RWPE2 (cell line): ENCODE data around the gene WFDC1.

Experiments used
- ATAC-seq: fragments of 200-7000 bp; cut with Tn5 transposase; 3 replicates; pipeline ENCODE4 v1.9.1; 2021; ENCODE audit warnings: low read depth
- DNase-seq: peaks from one replicate; pipeline ENCODE4 v3.0.0-alpha.2; 2020; ENCODE audit warnings: low spot score
- H3K27ac ChIP-seq: fragments of 450-650 bp; 2 replicates; pipeline ENCODE4 v1.5.1; 2017; ENCODE audit warnings: mild to moderate bottlenecking; ENCODE audit not compliant: poor library complexity, severe bottlenecking
- H3K27me3 ChIP-seq: fragments of 250-450 bp; sonication (Bioruptor Pico); 2 replicates; pipeline ENCODE4 v1.5.1; 2021; ENCODE audit warnings: mild to moderate bottlenecking, moderate library complexity; ENCODE audit not compliant: insufficient read depth, poor library complexity, severe bottlenecking
- H3K36me3 ChIP-seq: fragments of 250-450 bp; sonication (Bioruptor Pico); 2 replicates; pipeline ENCODE4 v1.5.1; 2020; ENCODE audit warnings: low read depth, mild to moderate bottlenecking, moderate library complexity
- H3K4me1 ChIP-seq: fragments of 250-450 bp; sonication (Bioruptor Pico); 2 replicates; pipeline ENCODE4 v1.5.1; 2021; ENCODE audit warnings: mild to moderate bottlenecking, moderate library complexity; ENCODE audit not compliant: insufficient read depth, poor library complexity, severe bottlenecking
- H3K4me3 ChIP-seq: fragments of 250-450 bp; sonication (Bioruptor Pico); 2 replicates; pipeline ENCODE4 v1.5.1; 2021; ENCODE audit warnings: mild to moderate bottlenecking, moderate library complexity; ENCODE audit not compliant: severe bottlenecking
- H3K9me3 ChIP-seq: fragments of 250-450 bp; sonication (Bioruptor Pico); 2 replicates; pipeline ENCODE4 v1.5.1; 2021; ENCODE audit warnings: mild to moderate bottlenecking, moderate library complexity; ENCODE audit not compliant: severe bottlenecking
- CTCF ChIP-seq: fragments of 450-650 bp; IDR thresholded peaks from one replicate; pipeline ENCODE4 v1.5.1; 2017; ENCODE audit warnings: mild to moderate bottlenecking, moderate library complexity; ENCODE audit not compliant: poor library complexity, severe bottlenecking

WFDC1 gene

GRCh38 chr16:84347161-84347560 is 52.5 kb downstream of the WFDC1 start:
- no peaks in the 10 kb centered on the region for H3K9me3 ChIP-seq
- H3K36me3 ChIP-seq, result no peaks in the 10 kb centered on the region
- ATAC-seq (no peak), DNase-seq (no peak)
- no peak for TF ChIP-seq CTCF
- no peaks in the 10 kb centered on the region for H3K27me3 ChIP-seq
- H3K27ac ChIP-seq, result no peak overlapping the region
- no peak overlapping the region for H3K4me3 ChIP-seq
- no peaks in the 10 kb centered on the region for H3K4me1 ChIP-seq

GRCh38 chr16:84348386-84348888 is 53.8 kb downstream of the WFDC1 start:
- Histone ChIP-seq H3K4me3 (no peak overlapping the region), H3K27me3 (no peaks in the 10 kb centered on the region), H3K9me3 (no peaks in the 10 kb centered on the region), H3K36me3 (no peaks in the 10 kb centered on the region), H3K27ac (no peak overlapping the region), H3K4me1 (no peaks in the 10 kb centered on the region)
- no peak for TF ChIP-seq CTCF
- ATAC-seq, result no peak
- DNase-seq, result no peak

- DNase-seq (no peak), ATAC-seq (no peak)
- no peaks in the 10 kb centered on the region for H3K9me3 ChIP-seq
- H3K27me3 ChIP-seq, result no peaks in the 10 kb centered on the region
- H3K4me3 ChIP-seq, result no peak overlapping the region
- no peak overlapping the region for H3K27ac ChIP-seq
- TF ChIP-seq CTCF, result no peak
- H3K36me3 ChIP-seq, result no peaks in the 10 kb centered on the region
- H3K4me1 ChIP-seq, result peaks cover 6% of the 10 kb centered on the region
These were observed 55.4 kb downstream of the WFDC1 start for GRCh38 chr16:84349862-84350684.

- DNase-seq (no peak), ATAC-seq (no peak)
- Histone ChIP-seq H3K9me3 (no peaks in the 10 kb centered on the region), H3K4me3 (no peak overlapping the region), H3K4me1 (peaks cover 8% of the 10 kb centered on the region), H3K27ac (no peak overlapping the region), H3K27me3 (no peaks in the 10 kb centered on the region), H3K36me3 (no peaks in the 10 kb centered on the region)
- TF ChIP-seq CTCF, result no peak
These were observed 56.2 kb downstream of the WFDC1 start for GRCh38 chr16:84350685-84351400.

- H3K4me3 ChIP-seq, result no peak overlapping the region
- H3K4me1 ChIP-seq, result peaks cover 16% of the 10 kb centered on the region
- no peaks in the 10 kb centered on the region for H3K27me3 ChIP-seq
- TF ChIP-seq CTCF, result no peak
- H3K36me3 ChIP-seq, result no peaks in the 10 kb centered on the region
- H3K9me3 ChIP-seq, result no peaks in the 10 kb centered on the region
- no peak for ATAC-seq
- H3K27ac ChIP-seq, result no peak overlapping the region
- no peak for DNase-seq
These were observed 57.0 kb downstream of the WFDC1 start for GRCh38 chr16:84351630-84352029.
